Liver (tissue), 9 donors: ENCODE data around the gene RPS6KA5. TPM values are rescaled to one million over a fixed set of nuclear protein-coding genes. Genes with fewer than 3 reads are reported as not detected.
"Not testable (repeated sequence)": the region's sequence is repeated elsewhere in the genome, so short reads cannot be mapped to it uniquely, and the experiment has no call there.

Experiments used
- DNase-seq: peaks from one replicate; pipeline ENCODE4 v3.0.0-alpha.2; 2017; ENCODE audit warnings: low spot score
- H3K27ac ChIP-seq, 2 donors: one replicate each; pipeline ENCODE4 v1.7.0; 2013; ENCODE audit warnings: inconsistent platforms in 2 of 2, low read length in 2 of 2, control low read depth in 1 of 2, low read depth in 1 of 2, mild to moderate bottlenecking in 1 of 2
- H3K27me3 ChIP-seq, 4 donors: one replicate each; pipeline versions ENCODE4 v1.6.1 to v1.7.0; 2013; ENCODE audit warnings: low read length in 3 of 4, inconsistent platforms in 1 of 4, mild to moderate bottlenecking in 1 of 4, moderate library complexity in 1 of 4; ENCODE audit not compliant: control insufficient read depth in 4 of 4, insufficient read depth in 4 of 4
- H3K36me3 ChIP-seq, 4 donors: one replicate each; pipeline versions ENCODE4 v1.6.1 to v1.7.0; 2013; ENCODE audit warnings: low read length in 3 of 4, mild to moderate bottlenecking in 3 of 4, low read depth in 1 of 4, moderate library complexity in 1 of 4; ENCODE audit not compliant: control insufficient read depth in 4 of 4, insufficient read depth in 3 of 4
- H3K4me1 ChIP-seq, 4 donors: one replicate each; pipeline versions ENCODE4 v1.6.1 to v1.7.0; 2013; ENCODE audit warnings: low read length in 3 of 4, mild to moderate bottlenecking in 3 of 4, moderate library complexity in 1 of 4; ENCODE audit not compliant: control insufficient read depth in 4 of 4, insufficient read depth in 4 of 4
- H3K4me3 ChIP-seq, 3 donors: one replicate each; pipeline versions ENCODE4 v1.6.1 to v1.7.0; 2013; ENCODE audit warnings: low read length in 3 of 3, control low read depth in 1 of 3, low read depth in 1 of 3, mild to moderate bottlenecking in 1 of 3
- H3K9ac ChIP-seq, 2 donors: one replicate each; pipeline ENCODE4 v1.7.0; 2013; ENCODE audit warnings: low read length in 2 of 2, mild to moderate bottlenecking in 2 of 2, moderate library complexity in 2 of 2, control low read depth in 1 of 2, low read depth in 1 of 2
- H3K9me3 ChIP-seq, 4 donors: one replicate each; pipeline versions ENCODE4 v1.6.1 to v1.7.0; 2013; ENCODE audit warnings: low read length in 3 of 4; ENCODE audit not compliant: control insufficient read depth in 4 of 4
- EGR1 ChIP-seq, 2 donors: IDR thresholded peaks; 2 replicates each; pipeline ENCODE4 v1.6.1; 2016 to 2018; ENCODE audit warnings: antibody characterized with exemption in 2 of 2, low read depth in 2 of 2
- FOXA2 ChIP-seq: IDR thresholded peaks from 2 replicates; pipeline ENCODE4 v1.6.1; 2016; ENCODE audit warnings: antibody characterized with exemption
- GABPA ChIP-seq, 2 donors: IDR thresholded peaks in 1 of 2; conservative IDR thresholded peaks in 1 of 2; 2 replicates each; pipeline ENCODE4 v1.6.1; 2016; ENCODE audit warnings: antibody characterized with exemption in 2 of 2, mild to moderate bottlenecking in 1 of 2, moderate library complexity in 1 of 2
- HNF4A ChIP-seq, 2 donors: conservative IDR thresholded peaks; 2 replicates each; pipeline ENCODE4 v1.6.1; 2016; ENCODE audit warnings: antibody characterized with exemption in 2 of 2, mild to moderate bottlenecking in 2 of 2
- HNF4G ChIP-seq: IDR thresholded peaks from 2 replicates; pipeline ENCODE4 v1.6.1; 2016; ENCODE audit warnings: antibody characterized with exemption
- JUND ChIP-seq, 2 donors: IDR thresholded peaks; 2 replicates each; pipeline ENCODE4 v1.6.1; 2016; ENCODE audit warnings: antibody characterized with exemption in 2 of 2
- MAX ChIP-seq: IDR thresholded peaks from 2 replicates; pipeline ENCODE4 v1.6.1; 2016; ENCODE audit warnings: antibody characterized with exemption
- NR2F2 ChIP-seq: IDR thresholded peaks from 2 replicates; pipeline ENCODE4 v1.6.1; 2016; ENCODE audit warnings: antibody characterized with exemption
- RXRA ChIP-seq, 2 donors: IDR thresholded peaks; 2 replicates each; pipeline ENCODE4 v1.6.1; 2017 to 2018; ENCODE audit warnings: antibody characterized with exemption in 2 of 2, mild to moderate bottlenecking in 1 of 2
- SP1 ChIP-seq: IDR thresholded peaks from 2 replicates; pipeline ENCODE4 v1.6.1; 2018; ENCODE audit warnings: antibody characterized with exemption, mild to moderate bottlenecking
- WGBS: extraction: QIAGEN DNeasy Blood & Tissue Kit; methylation state at CpG from one replicate; pipeline ENCODE4 v1.1.7; 2013; 5-methylcytosine and 5-hydroxymethylcytosine counted together
- polyA plus RNA-seq, 2 donors: library from polyadenylated mRNA; stranded (reverse) in 1 of 2; unstranded in 1 of 2; fragments of 200-250 nt in 1 of 2; fragments of >200 nt in 1 of 2; fragmentation: Nextera tagmentation in 1 of 2; extraction: Ambion mirVana in 1 of 2; gene quantifications; one replicate each; pipeline versions ENCODE4 v1.2.1 to v1.2.3, GENCODE V29; 2013 to 2015
- total RNA-seq, 2 donors: library from RNA; depleted of rRNA; stranded (reverse); fragments of >200 nt; gene quantifications; one replicate each; pipeline ENCODE4 v1.2.3, GENCODE V29; 2014
- donor health status: healthy.
- donor health status: healthy.
- donor health status: healthy.
- donor health status: healthy.
- donor health status: healthy.

Gene RPS6KA5
- total and polyA plus RNA-seq, 4 donors, result 0.52 to 2.3 (median 1.3) TPM

- no peak overlapping the region for H3K9ac ChIP-seq
- H3K4me1 ChIP-seq, result peaks cover 0 to 4% (median 3%) of the 10 kb centered on the region in 4 donors
- no peaks in the 10 kb centered on the region for H3K36me3 ChIP-seq
- no peak overlapping the region for H3K27ac ChIP-seq
- 98% methylated on average over 4 of the region's 4 CpGs for WGBS
- DNase-seq, result no peak
- no peak overlapping the region for H3K4me3 ChIP-seq
- H3K27me3 ChIP-seq, result no peaks in the 10 kb centered on the region
- no peak for TF ChIP-seq MAX
- TF ChIP-seq HNF4A (conservative IDR thresholded peaks at IDR 0.05), result no peak
- TF ChIP-seq HNF4G, result no peak
- no peak for TF ChIP-seq GABPA (IDR thresholded peaks at IDR 0.05 in 1 of 2, conservative IDR thresholded peaks at IDR 0.05 in 1 of 2)
- H3K9me3 ChIP-seq, result no peaks in the 10 kb centered on the region
Measured at GRCh38 chr14:90829677-90830076, 230.8 kb downstream of the RPS6KA5 start.

GRCh38 chr14:90828642-90829487, 231.6 kb downstream of the RPS6KA5 start:
- Histone ChIP-seq H3K9me3 (no peaks in the 10 kb centered on the region), H3K27ac (peak overlapping the region; percentile 74 to 90), H3K4me1 (peaks cover 0 to 4% (median 3%) of the 10 kb centered on the region in 4 donors), H3K36me3 (no peaks in the 10 kb centered on the region), H3K9ac (peak overlapping the region; percentile 36 to 72), H3K27me3 (no peaks in the 10 kb centered on the region), H3K4me3 (peak overlapping the region in 2 of 3 donors; percentile 15 to 51)
- DNase-seq, result no peak
- TF ChIP-seq RXRA (IDR thresholded peaks at IDR 0.05), result peak; percentile 48 to 53
- peak; percentile 30 for TF ChIP-seq NR2F2
- peak; percentile 24 for TF ChIP-seq SP1
- TF ChIP-seq GABPA (IDR thresholded peaks at IDR 0.05 in 1 of 2, conservative IDR thresholded peaks at IDR 0.05 in 1 of 2), result no peak
- WGBS, result 75% methylated on average over 17 of the region's 17 CpGs

- Histone ChIP-seq H3K9ac (peak overlapping the region; percentile 72 to 84), H3K27ac (peak overlapping the region; percentile 74 to 90), H3K4me3 (peak overlapping the region; percentile 25 to 51 (median 32)), H3K36me3 (no peaks in the 10 kb centered on the region), H3K27me3 (no peaks in the 10 kb centered on the region), H3K4me1 (peaks cover 0 to 4% (median 3%) of the 10 kb centered on the region in 4 donors), H3K9me3 (no peaks in the 10 kb centered on the region)
- TF ChIP-seq JUND (IDR thresholded peaks at IDR 0.05), result peak in 1 of 2 donors; percentile 43
- peak; percentile 33 for TF ChIP-seq SP1
- no peak for TF ChIP-seq FOXA2
- TF ChIP-seq MAX, result peak; percentile 83
- TF ChIP-seq EGR1 (IDR thresholded peaks at IDR 0.05; ENCODE audit: low read depth in 2 of 2), result peak in 1 of 2 donors; percentile 14
- no peak for TF ChIP-seq GABPA (IDR thresholded peaks at IDR 0.05 in 1 of 2, conservative IDR thresholded peaks at IDR 0.05 in 1 of 2)
- DNase-seq, result peak; percentile 93
- WGBS, result 4% methylated on average over 42 of the region's 42 CpGs
Measured at GRCh38 chr14:90827919-90828610, 232.4 kb downstream of the RPS6KA5 start.

- not testable (repeated sequence) for H3K4me3 ChIP-seq, H3K27ac ChIP-seq, H3K27me3 ChIP-seq, H3K9me3 ChIP-seq, DNase-seq, H3K36me3 ChIP-seq, H3K9ac ChIP-seq
- 79% methylated on average over 4 of the region's 4 CpGs for WGBS
- peaks cover 5 to 28% (median 22%) of the 10 kb centered on the region in 4 donors for H3K4me1 ChIP-seq
Measured at GRCh38 chr14:90823542-90823941, 236.9 kb downstream of the RPS6KA5 start.
